ENCODE data around the gene INTU. TPM values are rescaled to one million over a fixed set of nuclear protein-coding genes. Genes with fewer than 3 reads are reported as not detected.
A peak's percentile ranks its signal among the peaks of the same experiment; 100 is the strongest.

Gene INTU
- total RNA-seq, 4 donors from 2014 or later, result 10.5 to 28.8 (median 18.0) TPM

GRCh38 chr4:127618427-127618826, 14.3 kb upstream of the INTU start:
- no peak for TF ChIP-seq POLR2A (IDR thresholded peaks at IDR 0.05)
- no peak for TF ChIP-seq CTCF (IDR thresholded peaks at IDR 0.05)
- TF ChIP-seq EP300 (IDR thresholded peaks at IDR 0.05), result no peak
- Histone ChIP-seq H3K4me1 (no peaks in the 10 kb centered on the region), H3K27me3 (peaks cover 0 to 31% of the 10 kb centered on the region in 2 donors)

GRCh38 chr4:127622621-127622920, 10.2 kb upstream of the INTU start:
- 11 to 15% methylated on average over 12 of the region's 12 CpGs for WGBS, 2 donors
- no peak for DNase-seq (ENCODE audit: low spot score in 2 of 2)
- peak overlapping the region in 2 of 4 donors; percentile 88 to 89 for H3K27ac ChIP-seq
- TF ChIP-seq EP300 (IDR thresholded peaks at IDR 0.05), result no peak
- no peak for TF ChIP-seq POLR2A (IDR thresholded peaks at IDR 0.05)
- no peak for TF ChIP-seq CTCF (IDR thresholded peaks at IDR 0.05)
- peaks cover 0 to 6% (median 0%) of the 10 kb centered on the region in 4 donors for H3K4me1 ChIP-seq
- no peaks in the 10 kb centered on the region for H3K9me3 ChIP-seq
- no peaks in the 10 kb centered on the region for H3K36me3 ChIP-seq
- H3K4me3 ChIP-seq, result peak overlapping the region; percentile 42 to 90 (median 59)
- peaks cover 0 to 35% of the 10 kb centered on the region in 2 donors for H3K27me3 ChIP-seq

More at GRCh38 chr4:127618427-127618826, 14.3 kb upstream of the INTU start:
- Histone ChIP-seq H3K9me3 (no peaks in the 10 kb centered on the region), H3K4me3 (no peak overlapping the region), H3K36me3 (no peaks in the 10 kb centered on the region), H3K27ac (no peak overlapping the region)
- no peak for DNase-seq (ENCODE audit: low spot score in 2 of 2)

GRCh38 chr4:127622921-127623796, 9.6 kb upstream of the INTU start:
- Histone ChIP-seq H3K27ac (peak overlapping the region; percentile 48 to 89 (median 78)), H3K27me3 (peaks cover 0 to 35% of the 10 kb centered on the region in 2 donors), H3K36me3 (no peaks in the 10 kb centered on the region), H3K9me3 (no peaks in the 10 kb centered on the region), H3K4me3 (peak overlapping the region; percentile 42 to 90 (median 59)), H3K4me1 (peaks cover 0 to 6% (median 0%) of the 10 kb centered on the region in 4 donors)
- TF ChIP-seq POLR2A (IDR thresholded peaks at IDR 0.05), result no peak
- peak; percentile 13 to 40 (median 34) for TF ChIP-seq CTCF (IDR thresholded peaks at IDR 0.05)
- no peak for TF ChIP-seq EP300 (IDR thresholded peaks at IDR 0.05)
- WGBS, 2 donors, result 1% methylated on average over 66 to 74 of the region's 81 CpGs
- no peak for DNase-seq (ENCODE audit: low spot score in 2 of 2)

- H3K36me3 ChIP-seq, result no peaks in the 10 kb centered on the region
- peaks cover 0 to 31% of the 10 kb centered on the region in 2 donors for H3K27me3 ChIP-seq
- H3K4me1 ChIP-seq, result peaks cover 0 to 6% (median 0%) of the 10 kb centered on the region in 4 donors
- 7 to 9% methylated on average over 7 of the region's 7 CpGs for WGBS, 2 donors
- peak overlapping the region; percentile 42 to 90 (median 59) for H3K4me3 ChIP-seq
- H3K9me3 ChIP-seq, result no peaks in the 10 kb centered on the region
- TF ChIP-seq CTCF (IDR thresholded peaks at IDR 0.05) (no peak), POLR2A (IDR thresholded peaks at IDR 0.05) (no peak), EP300 (IDR thresholded peaks at IDR 0.05) (no peak)
- peak overlapping the region; percentile 48 to 89 (median 78) for H3K27ac ChIP-seq
- no peak for DNase-seq (ENCODE audit: low spot score in 2 of 2)
Measured at GRCh38 chr4:127623797-127624083, 9.0 kb upstream of the INTU start.

GRCh38 chr4:127624173-127624572, 8.6 kb upstream of the INTU start:
- peak overlapping the region in 3 of 4 donors; percentile 67 to 89 (median 88) for H3K27ac ChIP-seq
- no peaks in the 10 kb centered on the region for H3K9me3 ChIP-seq
- no peaks in the 10 kb centered on the region for H3K36me3 ChIP-seq
- peaks cover 0 to 28% of the 10 kb centered on the region in 2 donors for H3K27me3 ChIP-seq
- TF ChIP-seq CTCF (IDR thresholded peaks at IDR 0.05), result no peak
- TF ChIP-seq EP300 (IDR thresholded peaks at IDR 0.05), result no peak
- no peak for DNase-seq (ENCODE audit: low spot score in 2 of 2)
- H3K4me1 ChIP-seq, result peaks cover 0 to 6% (median 0%) of the 10 kb centered on the region in 4 donors
- H3K4me3 ChIP-seq, result peak overlapping the region in 3 of 4 donors; percentile 54 to 90 (median 64)
- WGBS, 2 donors, result 29 to 33% methylated on average over 8 of the region's 8 CpGs

Data from tibial nerve (tissue), 4 donors.